Panc1 (cell line): ENCODE data around the gene TSC22D1. TPM values are rescaled to one million over a fixed set of nuclear protein-coding genes. Genes with fewer than 3 reads are reported as not detected.

Experiments used
- ATAC-seq: fragments of 200-7000 bp; cut with Tn5 transposase; 2 replicates; pipeline ENCODE4 v1.9.1; 2020; ENCODE audit warnings: mild to moderate bottlenecking, moderate library complexity
- BruUV-seq: library from RNA; stranded (reverse); fragments of 400-500 nt; replicated peaks from 2 replicates; lab custom pipeline; 2021; lab: Mats Ljungman, UMichigan
- CTCF ChIA-PET: fragments of 300-600 bp; sonication (Branson Sonifier 250); formaldehyde crosslinking; loops from one replicate; lab custom pipeline; 2022; ENCODE audit warnings: antibody characterized with exemption; lab: Charles Lee
- POLR2A ChIA-PET: fragments of 300-600 bp; sonication (Branson Sonifier 250); formaldehyde crosslinking; loops from one replicate; lab custom pipeline; 2022; ENCODE audit warnings: antibody characterized with exemption; lab: Charles Lee
- DNase-seq: peaks from one replicate; pipeline ENCODE4 v3.0.0-alpha.2; 2010; ENCODE audit warnings: low read depth, low spot score
- H3K27ac ChIP-seq: 2 replicates; pipeline ENCODE4 v1.5.1; 2011; ENCODE audit warnings: mild to moderate bottlenecking, low read length, inconsistent platforms
- H3K27me3 ChIP-seq: fragments of 200-500 bp; sonication (Bioruptor generic); 2 replicates; pipeline ENCODE4 v1.6.0; 2014; ENCODE audit warnings: low read length, inconsistent platforms; ENCODE audit not compliant: control insufficient read depth, insufficient read depth
- H3K36me3 ChIP-seq: fragments of 200-500 bp; sonication (Bioruptor generic); 2 replicates; pipeline ENCODE4 v1.5.1; 2014; ENCODE audit warnings: inconsistent platforms, mild to moderate bottlenecking, low read length, moderate library complexity; ENCODE audit not compliant: control insufficient read depth, insufficient read depth
- H3K4me1 ChIP-seq: 2 replicates; pipeline ENCODE4 v1.5.1; 2011; ENCODE audit warnings: inconsistent platforms, mild to moderate bottlenecking, low read length, moderate library complexity; ENCODE audit not compliant: control insufficient read depth, insufficient read depth
- H3K4me3 ChIP-seq, 2 experiments: 2 replicates each; pipeline ENCODE4 v1.5.1; 2011 to 2012; ENCODE audit warnings: low read depth in 2 of 2, low read length in 2 of 2, mild to moderate bottlenecking in 2 of 2, inconsistent platforms in 1 of 2, moderate library complexity in 1 of 2
- H3K9me3 ChIP-seq: fragments of 200-500 bp; sonication (Bioruptor generic); 2 replicates; pipeline ENCODE4 v1.5.1; 2014; ENCODE audit warnings: low read depth, mild to moderate bottlenecking, inconsistent platforms, low read length, moderate library complexity; ENCODE audit not compliant: control insufficient read depth, insufficient read depth
- CTCF ChIP-seq: fragments of 450-650 bp; IDR thresholded peaks from 2 replicates; pipeline ENCODE4 v1.5.1; 2017; ENCODE audit warnings: mild to moderate bottlenecking
- POLR2AphosphoS5 ChIP-seq: IDR thresholded peaks from 2 replicates; pipeline ENCODE4 v1.6.1; 2012; ENCODE audit warnings: mild to moderate bottlenecking, low read depth, low read length, moderate library complexity
- REST ChIP-seq, 2 experiments: IDR thresholded peaks; 2 replicates each; pipeline ENCODE4 v1.6.1; 2011 to 2012; ENCODE audit warnings: low read depth in 2 of 2, control low read depth in 1 of 2, low read length in 1 of 2, mild to moderate bottlenecking in 1 of 2, moderate library complexity in 1 of 2; ENCODE audit not compliant: insufficient read depth in 1 of 2
- SIN3A ChIP-seq: IDR thresholded peaks from 2 replicates; pipeline ENCODE4 v1.6.1; 2012; ENCODE audit warnings: low read depth, mild to moderate bottlenecking, low read length, moderate library complexity, borderline replicate concordance; ENCODE audit not compliant: insufficient read depth
- TCF7L2 ChIP-seq: IDR thresholded peaks from 2 replicates; pipeline ENCODE4 v1.6.1; 2011; ENCODE audit warnings: mild to moderate bottlenecking, low read depth, low read length, inconsistent platforms
- in situ Hi-C: cut with HindIII; loops from 2 replicates; pipeline ENCODE4 v1.10.0; 2016; ENCODE audit warnings: low sequenced_read_pairs, low pct_unique_long_range_greater_than_20kb
- intact Hi-C: fragments of 100-400 bp; cut with micrococcal nuclease; formaldehyde crosslinking; loops from one replicate; pipeline ENCODE4 v1.10.0; 2022; ENCODE audit not compliant: unreplicated experiment
- total RNA-seq: library from RNA; stranded (reverse); gene quantifications from one replicate; pipeline ENCODE4 v1.2.1, GENCODE V29; 2021; ENCODE audit not compliant: unreplicated experiment

TSC22D1 gene
- total RNA-seq, 1 experiment from 2014 or later, result 31.8 TPM

- POLR2A ChIA-PET, result no interaction called here
- Histone ChIP-seq H3K27ac (no peak overlapping the region), H3K4me3 (no peak overlapping the region), H3K9me3 (no peaks in the 10 kb centered on the region), H3K4me1 (no peaks in the 10 kb centered on the region), H3K27me3 (no peaks in the 10 kb centered on the region; the same call in 1 of the 2 replicates), H3K36me3 (no peaks in the 10 kb centered on the region)
- intact Hi-C loops, result no loop called here
- BruUV-seq, result no TSS peak
- TF ChIP-seq POLR2AphosphoS5, result no peak
- TF ChIP-seq CTCF, result no peak
- no peak for TF ChIP-seq TCF7L2
- TF ChIP-seq REST (IDR thresholded peaks at IDR 0.05; ENCODE audit: insufficient read depth in 1 of 2, low read depth in 2 of 2, low read length in 1 of 2), result no peak
- no peak for TF ChIP-seq SIN3A
- in situ Hi-C loops, result no loop called here
- CTCF ChIA-PET, result no interaction called here
- DNase-seq (no peak), ATAC-seq (no peak)
Measured at GRCh38 chr13:44619651-44620050, 43.5 kb upstream of the TSC22D1 start.

- no peaks in the 10 kb centered on the region for H3K9me3 ChIP-seq
- BruUV-seq, result no TSS peak
- H3K27ac ChIP-seq, result no peak overlapping the region
- no peak overlapping the region for H3K4me3 ChIP-seq
- intact Hi-C loops (no loop called here), in situ Hi-C loops (no loop called here)
- ChIA-PET CTCF (interaction anchor here (0.7 kb wide), 1 partner anchor 25 kb away, joined by 3 read pairs; no protein-coding TSS in a partner anchor), POLR2A (no interaction called here)
- no peak for TF ChIP-seq SIN3A
- no peak for TF ChIP-seq POLR2AphosphoS5
- TF ChIP-seq REST (IDR thresholded peaks at IDR 0.05; ENCODE audit: insufficient read depth in 1 of 2, low read depth in 2 of 2, low read length in 1 of 2), result no peak
- no peak for TF ChIP-seq TCF7L2
- TF ChIP-seq CTCF, result no peak
- H3K36me3 ChIP-seq, result no peaks in the 10 kb centered on the region
- DNase-seq (no peak), ATAC-seq (no peak)
- no peaks in the 10 kb centered on the region; the same call in 1 of the 2 replicates for H3K27me3 ChIP-seq
- H3K4me1 ChIP-seq, result no peaks in the 10 kb centered on the region
Measured at GRCh38 chr13:44618326-44618725, 42.2 kb upstream of the TSC22D1 start.
